Measurements from ENCODE around the gene SNN. TPM values are rescaled to one million over a fixed set of nuclear protein-coding genes. Genes with fewer than 3 reads are reported as not detected.

The SNN gene
- total and polyA plus RNA-seq, 5 donors: 24.4 to 33.3 (median 25.6) TPM

- ATAC-seq: no peak
- Histone ChIP-seq H3K27me3 (ENCODE audit: control insufficient read depth, insufficient read depth) (no peaks in the 10 kb centered on the region), H3K27ac (ENCODE audit: low read length) (no peak overlapping the region), H3K4me3 (ENCODE audit: low read length) (no peak overlapping the region), H3K9me3 (ENCODE audit: control insufficient read depth, low read length) (no peaks in the 10 kb centered on the region), H3K4me1 (ENCODE audit: control insufficient read depth, insufficient read depth, low read length) (peaks cover 10% of the 10 kb centered on the region)
- intact Hi-C loops (cut with DNase I): no loop called here
- DNase-seq: no peak
- 44% methylated on average over 5 of the region's 5 CpGs for WGBS
Measured at GRCh38 chr16:11682655-11683096, 14.4 kb downstream of the SNN start.

- Histone ChIP-seq H3K9me3 (ENCODE audit: control insufficient read depth, low read length) (no peaks in the 10 kb centered on the region), H3K27me3 (ENCODE audit: control insufficient read depth, insufficient read depth) (no peaks in the 10 kb centered on the region), H3K27ac (ENCODE audit: low read length) (no peak overlapping the region), H3K4me3 (ENCODE audit: low read length) (no peak overlapping the region), H3K4me1 (ENCODE audit: control insufficient read depth, insufficient read depth, low read length) (peaks cover 8% of the 10 kb centered on the region)
- 64% methylated on average over 11 of the region's 11 CpGs for WGBS
- no peak for ATAC-seq
- intact Hi-C loops (cut with DNase I): no loop called here
- no peak for DNase-seq
Measured at GRCh38 chr16:11683145-11683544, 14.9 kb downstream of the SNN start.

DNA sequence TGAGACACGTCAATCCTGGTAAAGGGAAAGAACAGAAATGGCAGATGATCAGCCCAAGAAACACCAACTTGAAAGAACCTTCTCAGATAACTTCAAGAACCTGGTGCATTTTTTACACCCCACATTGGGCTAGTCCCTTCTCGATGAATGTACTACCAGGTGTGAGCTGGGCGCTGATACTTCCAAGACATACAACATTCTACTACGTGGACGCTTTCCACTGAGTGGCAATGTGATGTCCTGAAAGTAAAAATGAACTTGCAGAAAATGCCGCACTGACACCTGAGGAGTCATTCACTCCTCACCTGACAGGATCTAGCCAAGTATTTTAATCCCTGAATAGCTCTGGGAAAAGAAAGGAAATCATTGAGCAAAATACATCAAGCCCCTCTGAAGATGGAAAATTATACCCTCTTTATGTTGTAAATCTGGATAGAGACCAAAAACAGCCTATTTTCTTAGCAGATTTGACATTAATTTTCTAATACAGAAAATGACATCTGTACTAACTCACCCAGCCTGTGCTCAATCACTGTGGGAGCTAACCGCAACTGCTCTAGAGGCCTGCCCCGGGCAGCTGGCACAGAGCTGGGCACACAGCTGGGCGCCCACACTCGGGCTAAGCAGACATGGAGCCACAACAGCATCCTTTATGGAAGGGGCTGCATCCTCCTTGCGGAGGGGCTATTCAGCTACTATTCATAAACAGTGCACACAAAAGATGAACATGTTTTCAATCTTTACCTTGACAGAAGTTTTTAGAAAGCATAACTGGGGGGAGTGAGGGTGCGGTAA, 16.2 kb downstream of the SNN start:
- Histone ChIP-seq H3K9me3 (ENCODE audit: control insufficient read depth, low read length) (no peaks in the 10 kb centered on the region), H3K27ac (ENCODE audit: low read length) (no peak overlapping the region), H3K4me1 (ENCODE audit: control insufficient read depth, insufficient read depth, low read length) (peaks cover 8% of the 10 kb centered on the region), H3K4me3 (ENCODE audit: low read length) (no peak overlapping the region), H3K27me3 (ENCODE audit: control insufficient read depth, insufficient read depth) (no peaks in the 10 kb centered on the region)
- 94% methylated on average over 12 of the region's 12 CpGs for WGBS
- ATAC-seq (no peak), DNase-seq (no peak)
- intact Hi-C loops (cut with DNase I): no loop called here

DNA sequence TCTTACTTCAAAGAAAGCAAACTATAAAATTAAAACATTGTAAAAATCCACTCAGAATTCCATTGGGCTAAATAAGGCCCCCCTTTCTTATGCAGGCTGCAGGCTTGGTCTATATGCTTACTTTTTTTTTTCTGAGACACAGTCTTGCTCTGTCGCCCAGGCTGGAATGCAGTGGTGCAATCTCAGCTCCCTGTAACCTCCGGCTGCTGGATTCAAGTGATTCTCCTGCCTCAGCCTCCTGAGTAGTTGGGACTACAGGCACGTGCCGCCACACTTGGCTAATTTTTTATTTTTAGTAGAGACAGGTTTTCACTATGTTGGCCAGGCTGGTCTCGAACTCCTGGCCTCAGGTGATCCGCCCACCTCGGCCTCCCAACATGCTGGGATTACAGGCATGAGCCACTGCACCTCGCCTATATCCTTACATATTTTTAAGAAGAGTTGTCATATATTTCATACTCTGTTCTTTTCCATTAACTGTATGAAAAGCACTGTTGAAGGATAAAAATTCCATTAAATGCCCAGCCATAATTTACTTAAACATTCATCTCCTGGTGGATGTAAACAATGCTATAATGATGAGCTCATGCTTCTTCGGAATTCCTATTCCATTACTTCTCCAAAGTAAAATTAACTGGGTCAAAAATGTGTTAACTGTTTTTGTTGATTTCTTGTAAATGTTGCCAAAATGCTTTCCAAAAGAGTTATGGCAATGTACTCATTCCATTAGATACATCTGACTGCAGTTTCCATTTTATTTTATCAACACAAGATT, 17.8 kb downstream of the SNN start:
- H3K27me3 ChIP-seq (ENCODE audit: control insufficient read depth, insufficient read depth): no peaks in the 10 kb centered on the region
- ATAC-seq (no peak), DNase-seq (no peak)
- H3K4me1 ChIP-seq (ENCODE audit: control insufficient read depth, insufficient read depth, low read length): peaks cover 10% of the 10 kb centered on the region
- H3K4me3 ChIP-seq (ENCODE audit: low read length): no peak overlapping the region
- no peaks in the 10 kb centered on the region for H3K9me3 ChIP-seq (ENCODE audit: control insufficient read depth, low read length)
- intact Hi-C loops (cut with DNase I): no loop called here
- WGBS: 78% methylated on average over 9 of the region's 9 CpGs
- no peak overlapping the region for H3K27ac ChIP-seq (ENCODE audit: low read length)

DNA sequence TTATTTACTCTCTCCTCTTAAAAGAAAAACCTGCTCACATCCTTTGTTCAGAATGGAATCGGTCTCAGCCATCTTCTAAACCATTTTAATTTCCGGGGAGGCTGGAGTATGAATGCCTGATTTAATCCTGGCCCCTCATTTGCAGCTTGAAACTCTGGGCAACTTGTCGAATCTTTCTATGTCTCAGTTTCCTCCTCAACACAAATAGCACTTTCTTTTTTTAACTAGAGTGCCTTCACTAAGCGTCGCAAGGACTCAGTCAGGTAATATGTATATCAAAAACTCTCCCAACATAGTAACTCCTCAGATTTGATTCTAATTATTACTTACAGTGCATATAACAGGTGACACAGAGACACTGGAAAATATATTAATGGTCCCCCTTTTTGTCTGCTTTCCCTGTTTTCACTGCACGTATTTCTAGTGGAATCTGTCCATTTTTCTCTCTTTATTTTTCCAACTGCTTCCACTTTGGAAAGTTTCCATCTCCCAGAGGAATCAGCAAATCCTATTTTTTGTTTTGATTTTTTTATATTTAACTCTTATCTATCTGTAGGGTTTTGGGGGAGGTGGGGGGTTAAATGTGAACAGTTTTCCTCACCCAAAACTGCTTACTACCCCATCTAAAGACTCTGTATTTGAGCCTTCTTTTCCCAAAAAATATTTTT, 18.6 kb downstream of the SNN start:
- DNase-seq: no peak
- Histone ChIP-seq H3K4me1 (ENCODE audit: control insufficient read depth, insufficient read depth, low read length) (peaks cover 6% of the 10 kb centered on the region), H3K9me3 (ENCODE audit: control insufficient read depth, low read length) (no peaks in the 10 kb centered on the region), H3K27ac (ENCODE audit: low read length) (no peak overlapping the region), H3K27me3 (ENCODE audit: control insufficient read depth, insufficient read depth) (no peaks in the 10 kb centered on the region), H3K4me3 (ENCODE audit: low read length) (no peak overlapping the region)
- intact Hi-C loops (cut with DNase I): no loop called here
- ATAC-seq: no peak
- WGBS: 55% methylated on average over 6 of the region's 6 CpGs

GRCh38 chr16:11687601-11688519, 19.6 kb downstream of the SNN start:
- Histone ChIP-seq H3K9me3 (ENCODE audit: control insufficient read depth, low read length) (no peaks in the 10 kb centered on the region), H3K27me3 (ENCODE audit: control insufficient read depth, insufficient read depth) (no peaks in the 10 kb centered on the region), H3K27ac (ENCODE audit: low read length) (no peak overlapping the region), H3K4me3 (ENCODE audit: low read length) (no peak overlapping the region), H3K4me1 (ENCODE audit: control insufficient read depth, insufficient read depth, low read length) (peaks cover 6% of the 10 kb centered on the region)
- WGBS: 82% methylated on average over 13 of the region's 13 CpGs
- intact Hi-C loops (cut with DNase I): no loop called here
- DNase-seq (no peak), ATAC-seq (no peak)

GRCh38 chr16:11688520-11688886, 20.2 kb downstream of the SNN start:
- H3K27ac ChIP-seq (ENCODE audit: low read length): no peak overlapping the region
- H3K4me3 ChIP-seq (ENCODE audit: low read length): no peak overlapping the region
- 78% methylated on average over 1 of the region's 1 CpG for WGBS
- ATAC-seq (no peak), DNase-seq (no peak)
- H3K9me3 ChIP-seq (ENCODE audit: control insufficient read depth, low read length): no peaks in the 10 kb centered on the region
- intact Hi-C loops (cut with DNase I): no loop called here
- no peaks in the 10 kb centered on the region for H3K27me3 ChIP-seq (ENCODE audit: control insufficient read depth, insufficient read depth)
- H3K4me1 ChIP-seq (ENCODE audit: control insufficient read depth, insufficient read depth, low read length): peaks cover 2% of the 10 kb centered on the region

DNA sequence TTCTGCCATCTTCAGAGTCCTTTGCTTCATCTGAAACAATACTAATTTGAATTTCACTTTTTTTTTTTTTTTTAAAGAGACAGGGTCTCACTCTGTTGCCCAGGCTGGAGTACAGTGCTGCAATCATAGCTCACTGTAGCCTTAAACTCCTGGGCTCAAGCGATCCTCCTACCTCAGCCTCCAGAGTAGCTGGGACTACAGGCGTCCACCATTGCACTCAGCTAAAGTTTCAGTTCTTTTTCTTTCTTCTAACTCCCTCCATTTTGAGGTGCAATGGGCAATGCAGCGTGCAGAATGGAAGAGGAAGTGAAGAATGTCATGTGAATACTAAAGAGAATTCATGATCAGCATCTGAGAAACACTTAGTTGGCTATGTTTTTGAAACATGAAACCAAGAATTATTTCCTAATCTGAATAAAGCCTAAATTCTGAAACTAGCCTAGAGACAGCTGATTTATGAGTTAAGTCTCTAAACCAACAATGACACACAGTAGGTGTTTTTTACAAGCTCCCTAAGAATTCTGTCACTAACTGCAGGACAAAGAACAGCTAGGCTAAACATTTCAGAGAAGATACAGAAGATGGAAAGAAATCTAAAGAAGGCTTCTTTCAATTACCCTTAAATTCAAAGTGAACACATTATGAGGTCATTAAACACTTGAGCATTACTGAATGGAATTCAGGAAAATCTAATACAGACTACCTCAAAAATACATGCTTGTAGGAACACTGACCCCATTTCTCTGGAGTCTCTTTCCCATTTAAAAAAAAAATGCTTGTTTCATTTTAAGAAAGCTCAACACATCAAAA, 21.0 kb downstream of the SNN start:
- H3K9me3 ChIP-seq (ENCODE audit: control insufficient read depth, low read length): no peaks in the 10 kb centered on the region
- WGBS: 83% methylated on average over 3 of the region's 3 CpGs
- peaks cover 2% of the 10 kb centered on the region for H3K4me1 ChIP-seq (ENCODE audit: control insufficient read depth, insufficient read depth, low read length)
- H3K4me3 ChIP-seq (ENCODE audit: low read length): no peak overlapping the region
- no peaks in the 10 kb centered on the region for H3K27me3 ChIP-seq (ENCODE audit: control insufficient read depth, insufficient read depth)
- H3K27ac ChIP-seq (ENCODE audit: low read length): no peak overlapping the region
- ATAC-seq: no peak
- intact Hi-C loops (cut with DNase I): no loop called here
- no peak for DNase-seq

DNA sequence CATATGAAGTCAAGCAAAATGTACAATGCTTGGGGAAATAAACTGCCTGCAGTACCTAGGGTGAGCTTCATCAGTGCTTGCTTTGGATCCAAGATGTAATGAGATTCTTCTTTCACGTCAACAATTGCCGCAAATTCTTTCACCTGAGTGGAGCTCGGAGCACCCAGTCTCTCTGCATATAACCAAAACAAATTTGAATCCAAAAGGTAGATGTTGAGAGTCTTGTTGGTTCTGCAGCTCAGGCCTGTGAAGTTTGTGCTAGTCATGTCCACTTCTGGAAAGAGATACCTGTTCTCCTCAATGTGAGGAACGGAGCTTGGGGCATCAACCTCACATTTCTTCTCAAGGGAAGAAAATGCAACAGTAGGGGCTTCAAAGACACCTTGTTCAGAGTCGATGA, 23.0 kb downstream of the SNN start:
- Histone ChIP-seq H3K27ac (ENCODE audit: low read length) (no peak overlapping the region), H3K4me1 (ENCODE audit: control insufficient read depth, insufficient read depth, low read length) (peaks cover 2% of the 10 kb centered on the region), H3K27me3 (ENCODE audit: control insufficient read depth, insufficient read depth) (no peaks in the 10 kb centered on the region), H3K4me3 (ENCODE audit: low read length) (no peak overlapping the region), H3K9me3 (ENCODE audit: control insufficient read depth, low read length) (no peaks in the 10 kb centered on the region)
- DNase-seq (no peak), ATAC-seq (no peak)
- 97% methylated on average over 5 of the region's 5 CpGs for WGBS
- intact Hi-C loops (cut with DNase I): no loop called here

GRCh38 chr16:11691771-11692170, 23.5 kb downstream of the SNN start:
- ATAC-seq (no peak), DNase-seq (peak in 2 of 3 donors; percentile 45 to 47)
- Histone ChIP-seq H3K27me3 (ENCODE audit: control insufficient read depth, insufficient read depth) (no peaks in the 10 kb centered on the region), H3K9me3 (ENCODE audit: control insufficient read depth, low read length) (no peaks in the 10 kb centered on the region), H3K4me1 (ENCODE audit: control insufficient read depth, insufficient read depth, low read length) (peaks cover 2% of the 10 kb centered on the region), H3K4me3 (ENCODE audit: low read length) (no peak overlapping the region), H3K27ac (ENCODE audit: low read length) (no peak overlapping the region)
- intact Hi-C loops (cut with DNase I): no loop called here
- 93% methylated on average over 15 of the region's 15 CpGs for WGBS

All from right cardiac atrium (tissue), 5 donors.